Colonic mucosa (tissue), 4 donors: ENCODE measurements around the gene COPG1. TPM values are rescaled to one million over a fixed set of nuclear protein-coding genes. Genes with fewer than 3 reads are reported as not detected.

Experiments used
- DNase-seq: peaks from one replicate; pipeline ENCODE4 v3.0.0-alpha.2; 2020
- H3K27ac ChIP-seq: fragments of 200-600 bp; one replicate; pipeline ENCODE4 v1.8.0; 2021
- H3K27me3 ChIP-seq: fragments of 200-600 bp; one replicate; pipeline ENCODE4 v1.8.0; 2021
- H3K36me3 ChIP-seq: fragments of 200-600 bp; one replicate; pipeline ENCODE4 v1.8.0; 2021
- H3K4me1 ChIP-seq: fragments of 200-600 bp; one replicate; pipeline ENCODE4 v1.8.0; 2021; ENCODE audit warnings: mild to moderate bottlenecking
- H3K4me3 ChIP-seq: fragments of 200-600 bp; one replicate; pipeline ENCODE4 v1.8.0; 2021
- H3K9ac ChIP-seq, 2 donors: one replicate each; pipeline ENCODE4 v1.7.0; 2013; ENCODE audit warnings: control low read depth in 2 of 2, low read depth in 2 of 2, low read length in 2 of 2
- H3K9me3 ChIP-seq: fragments of 200-600 bp; one replicate; pipeline ENCODE4 v1.8.0; 2021
- intact Hi-C: fragments of 100-400 bp; cut with DNase I; formaldehyde crosslinking; loops from one replicate; pipeline ENCODE4 v1.14.1; 2022
- total RNA-seq, 2 donors: library from RNA; stranded (reverse); fragmentation: NEBNext Ultra II Directional in 1 of 2; extraction: Animal tissue kit (Norgen Biotek cat#: 25700) in 1 of 2; gene quantifications; one replicate each; pipeline ENCODE4 v1.2.1, GENCODE V29; 2021
- TF ChIP-seq, protein P1 (sequence below): fragments of 200-600 bp; IDR thresholded peaks from one replicate; pipeline ENCODE4 v1.8.0; 2022; ENCODE audit warnings: antibody characterized with exemption, mild to moderate bottlenecking
- donor health status: healthy.
- donor health status: DM: no; HTN: no; CAD: no.
- donor health status: DM: no; HTN: no; CAD: no.

The COPG1 gene
- total RNA-seq, 2 donors from 2014 or later = 285 to 288 TPM

DNA sequence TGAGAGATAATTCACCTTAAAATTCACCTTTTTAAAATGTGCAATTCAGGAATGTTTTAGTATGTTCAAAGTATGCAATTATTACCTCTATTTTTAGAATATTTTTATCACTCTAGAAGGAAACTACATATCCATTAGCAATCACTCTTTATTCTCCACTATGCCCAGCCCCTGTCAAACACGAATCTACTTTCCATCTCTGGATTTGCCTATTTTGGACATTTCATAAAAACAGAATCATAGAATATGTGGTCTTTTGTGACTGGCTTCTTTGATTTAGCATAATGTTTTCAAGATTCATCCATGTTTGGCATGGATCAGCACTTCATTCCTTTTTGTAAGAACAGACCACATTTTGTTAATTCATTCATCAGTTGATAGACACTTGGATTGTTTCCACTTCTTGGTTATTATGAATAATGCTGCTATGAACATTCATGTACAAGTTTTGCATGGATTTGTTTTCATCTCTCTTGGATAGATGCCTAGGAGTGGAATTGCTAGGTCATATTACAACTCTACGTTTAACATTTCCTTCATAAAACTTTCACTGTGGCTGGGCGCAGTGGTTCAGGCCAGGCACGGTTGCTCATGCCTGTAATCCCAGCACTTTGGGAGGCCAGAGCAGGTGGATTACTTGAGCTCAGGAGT is 42.0 kb downstream of the COPG1 start:
- H3K4me3 ChIP-seq = no peak overlapping the region
- H3K27me3 ChIP-seq = no peaks in the 10 kb centered on the region
- H3K36me3 ChIP-seq = no peaks in the 10 kb centered on the region
- no peaks in the 10 kb centered on the region for H3K4me1 ChIP-seq
- DNase-seq = no peak
- no peak overlapping the region for H3K9ac ChIP-seq
- no peak overlapping the region for H3K27ac ChIP-seq
- H3K9me3 ChIP-seq = no peaks in the 10 kb centered on the region
- intact Hi-C loops = no loop called here
- TF ChIP-seq, protein P1, sequence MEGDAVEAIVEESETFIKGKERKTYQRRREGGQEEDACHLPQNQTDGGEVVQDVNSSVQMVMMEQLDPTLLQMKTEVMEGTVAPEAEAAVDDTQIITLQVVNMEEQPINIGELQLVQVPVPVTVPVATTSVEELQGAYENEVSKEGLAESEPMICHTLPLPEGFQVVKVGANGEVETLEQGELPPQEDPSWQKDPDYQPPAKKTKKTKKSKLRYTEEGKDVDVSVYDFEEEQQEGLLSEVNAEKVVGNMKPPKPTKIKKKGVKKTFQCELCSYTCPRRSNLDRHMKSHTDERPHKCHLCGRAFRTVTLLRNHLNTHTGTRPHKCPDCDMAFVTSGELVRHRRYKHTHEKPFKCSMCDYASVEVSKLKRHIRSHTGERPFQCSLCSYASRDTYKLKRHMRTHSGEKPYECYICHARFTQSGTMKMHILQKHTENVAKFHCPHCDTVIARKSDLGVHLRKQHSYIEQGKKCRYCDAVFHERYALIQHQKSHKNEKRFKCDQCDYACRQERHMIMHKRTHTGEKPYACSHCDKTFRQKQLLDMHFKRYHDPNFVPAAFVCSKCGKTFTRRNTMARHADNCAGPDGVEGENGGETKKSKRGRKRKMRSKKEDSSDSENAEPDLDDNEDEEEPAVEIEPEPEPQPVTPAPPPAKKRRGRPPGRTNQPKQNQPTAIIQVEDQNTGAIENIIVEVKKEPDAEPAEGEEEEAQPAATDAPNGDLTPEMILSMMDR = no peak

DNA sequence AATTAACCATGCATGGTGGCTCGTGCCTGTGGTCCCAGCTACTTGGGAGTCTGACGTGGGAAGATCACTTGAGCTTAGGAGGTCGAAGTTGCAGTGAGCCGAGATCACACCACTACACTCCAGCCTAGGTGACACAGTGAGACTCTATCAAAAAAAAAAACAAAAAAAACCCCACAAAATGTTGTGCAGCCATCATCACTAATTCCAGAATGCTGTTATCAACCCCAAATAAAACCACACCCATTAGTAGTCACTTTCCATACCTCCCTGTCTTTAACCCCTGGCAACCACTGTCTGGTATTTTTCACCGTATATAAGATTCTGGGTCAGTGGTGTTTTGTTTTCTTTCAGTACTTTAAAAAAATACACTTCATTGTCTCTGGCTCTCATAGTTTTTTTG is 45.9 kb downstream of the COPG1 start:
- no peak overlapping the region for H3K4me3 ChIP-seq
- no peak overlapping the region for H3K9ac ChIP-seq
- no peak for DNase-seq
- peaks cover 10% of the 10 kb centered on the region for H3K36me3 ChIP-seq
- intact Hi-C loops = no loop called here
- H3K9me3 ChIP-seq = no peaks in the 10 kb centered on the region
- H3K4me1 ChIP-seq = no peaks in the 10 kb centered on the region
- H3K27ac ChIP-seq = no peak overlapping the region
- no peaks in the 10 kb centered on the region for H3K27me3 ChIP-seq
- TF ChIP-seq, protein P1 = no peak

DNA sequence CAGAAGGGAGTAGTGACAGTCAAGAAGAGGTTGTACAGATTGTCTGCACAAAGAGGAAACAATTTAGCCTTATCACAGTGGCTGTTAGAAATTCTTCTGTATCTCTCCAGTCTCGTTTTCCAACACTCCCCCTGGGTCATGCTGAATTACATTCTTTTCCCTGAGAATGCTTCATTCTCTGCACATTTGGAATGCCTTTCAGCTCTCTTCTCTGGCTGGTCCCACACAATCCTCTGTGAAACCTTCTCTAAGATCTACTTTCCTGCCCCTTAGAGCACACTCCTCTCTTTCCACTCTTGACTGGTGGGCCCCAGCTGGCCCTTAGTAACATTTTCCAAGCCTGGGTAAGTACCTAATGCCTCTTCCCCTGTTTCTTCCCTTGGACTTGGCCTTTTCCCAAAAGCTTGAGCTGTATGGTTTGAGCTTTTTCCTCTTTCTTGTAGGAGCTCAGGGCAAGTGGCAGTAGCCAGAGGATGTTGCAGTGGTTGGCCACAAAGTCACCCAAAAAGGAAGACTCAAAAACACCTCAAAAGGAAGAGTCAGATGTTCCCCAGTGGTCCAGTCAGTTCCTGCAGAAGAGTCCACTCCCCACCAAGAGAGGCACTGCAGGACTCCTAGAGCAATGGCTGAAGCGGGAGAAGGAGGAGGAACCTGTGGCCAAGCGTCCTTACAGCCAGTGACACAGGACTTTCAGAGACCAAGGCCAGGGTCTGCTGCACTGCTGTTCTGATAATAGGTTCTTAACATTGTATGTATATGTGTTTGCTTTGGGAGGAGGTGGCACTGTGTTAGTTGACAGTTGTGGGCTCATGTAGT is 54.9 kb downstream of the COPG1 start:
- TF ChIP-seq, protein P1 = no peak
- Histone ChIP-seq H3K27me3 (no peaks in the 10 kb centered on the region), H3K9ac (no peak overlapping the region), H3K4me1 (no peaks in the 10 kb centered on the region), H3K27ac (no peak overlapping the region), H3K36me3 (peaks cover under 1% of the 10 kb centered on the region), H3K9me3 (no peaks in the 10 kb centered on the region), H3K4me3 (no peak overlapping the region)
- intact Hi-C loops = no loop called here
- DNase-seq = no peak

DNA sequence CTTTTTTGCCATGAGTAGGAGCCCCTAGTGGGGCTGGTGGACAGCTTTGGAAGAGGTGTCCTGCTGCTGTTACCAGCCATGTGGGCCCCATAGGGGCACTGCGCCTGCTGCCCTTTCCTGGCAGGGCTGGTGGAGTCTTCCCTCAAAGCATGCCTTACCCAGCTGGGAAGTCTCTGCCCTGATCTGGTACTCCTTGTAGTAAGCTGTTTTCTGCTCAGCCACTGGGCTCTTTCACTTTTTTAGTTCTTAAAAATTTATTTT is 55.5 kb downstream of the COPG1 start:
- Histone ChIP-seq H3K36me3 (no peaks in the 10 kb centered on the region), H3K9me3 (no peaks in the 10 kb centered on the region), H3K27ac (no peak overlapping the region), H3K9ac (no peak overlapping the region), H3K27me3 (no peaks in the 10 kb centered on the region), H3K4me3 (no peak overlapping the region), H3K4me1 (no peaks in the 10 kb centered on the region)
- TF ChIP-seq, protein P1 = no peak
- intact Hi-C loops = no loop called here
- no peak for DNase-seq

DNA sequence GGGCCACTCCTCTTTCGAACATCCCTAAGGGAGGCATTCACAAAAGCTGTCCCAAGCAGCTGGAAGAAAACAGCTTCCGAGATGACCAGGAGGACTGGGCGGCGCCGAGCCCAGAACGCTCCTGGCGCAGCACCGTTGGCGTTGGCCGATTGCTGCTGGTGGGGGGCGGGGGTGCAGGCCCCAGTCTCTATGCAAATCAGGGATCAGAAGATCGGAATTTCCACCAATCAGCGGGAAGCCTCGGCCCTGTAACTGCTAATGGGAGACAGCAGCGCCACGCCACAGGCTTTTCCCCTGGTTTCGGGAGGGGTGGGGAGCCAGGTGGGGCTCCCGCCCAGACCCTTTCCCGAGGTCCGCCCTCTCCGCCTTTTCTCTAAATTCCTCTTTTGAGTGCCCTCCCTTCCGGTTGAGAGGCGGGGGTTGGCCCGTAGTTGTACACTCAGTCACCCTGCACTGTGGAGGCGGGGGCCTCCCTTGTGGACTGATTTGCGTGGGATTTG is 56.2 kb downstream of the COPG1 start:
- Histone ChIP-seq H3K36me3 (no peaks in the 10 kb centered on the region), H3K9ac (no peak overlapping the region), H3K9me3 (no peaks in the 10 kb centered on the region), H3K4me3 (peak overlapping the region; percentile 0), H3K27me3 (no peaks in the 10 kb centered on the region), H3K4me1 (no peaks in the 10 kb centered on the region), H3K27ac (no peak overlapping the region)
- peak; percentile 57 for DNase-seq
- TF ChIP-seq, protein P1 = no peak
- intact Hi-C loops = no loop called here
